GM19438 (cell line): ENCODE results near the gene KDM1B.
"Not testable (repeated sequence)": the region's sequence is repeated elsewhere in the genome, so short reads cannot be mapped to it uniquely, and the experiment has no call there.

Source experiments
- ATAC-seq: cut with Tn5 transposase; IDR thresholded peaks from one replicate; pipeline ENCODE4 v1.9.1; 2021; ENCODE audit warnings: low read depth; ENCODE audit not compliant: unreplicated experiment

Gene KDM1B

GRCh38 chr6:18226451-18227105 lies 71.4 kb downstream of the KDM1B start:
- ATAC-seq, result not testable (repeated sequence)

GRCh38 chr6:18227166-18227565 lies 71.9 kb downstream of the KDM1B start:
- not testable (repeated sequence) for ATAC-seq

- ATAC-seq, result not testable (repeated sequence)
These were observed 73.4 kb downstream of the KDM1B start for GRCh38 chr6:18228590-18228989.

GRCh38 chr6:18231856-18232255 lies 76.6 kb downstream of the KDM1B start:
- not testable (repeated sequence) for ATAC-seq

- ATAC-seq, result not testable (repeated sequence)
These were observed 78.5 kb downstream of the KDM1B start for GRCh38 chr6:18233770-18234169.

GRCh38 chr6:18234564-18234963 lies 79.3 kb downstream of the KDM1B start:
- ATAC-seq, result no peak

- no peak for ATAC-seq
These were observed 80.3 kb downstream of the KDM1B start for GRCh38 chr6:18235524-18235923.

GRCh38 chr6:18237167-18237566 lies 81.9 kb downstream of the KDM1B start:
- no peak for ATAC-seq

- ATAC-seq, result no peak
These were observed 85.0 kb downstream of the KDM1B start for GRCh38 chr6:18240230-18240629.

- ATAC-seq, result no peak
These were observed 86.2 kb downstream of the KDM1B start for GRCh38 chr6:18241208-18242038.

- no peak for ATAC-seq
These were observed 87.0 kb downstream of the KDM1B start for GRCh38 chr6:18242062-18242851.

- no peak for ATAC-seq
These were observed 88.2 kb downstream of the KDM1B start for GRCh38 chr6:18243302-18243893.

GRCh38 chr6:18244251-18244650 lies 89.0 kb downstream of the KDM1B start:
- no peak for ATAC-seq

- ATAC-seq, result no peak
These were observed 89.9 kb downstream of the KDM1B start for GRCh38 chr6:18245079-18245478.

- ATAC-seq, result no peak
These were observed 90.4 kb downstream of the KDM1B start for GRCh38 chr6:18245642-18246041.

- ATAC-seq, result no peak
These were observed 91.0 kb downstream of the KDM1B start for GRCh38 chr6:18246205-18246604.

GRCh38 chr6:18247002-18247401 lies 91.8 kb downstream of the KDM1B start:
- no peak for ATAC-seq

GRCh38 chr6:18248698-18249097 lies 93.5 kb downstream of the KDM1B start:
- ATAC-seq, result no peak

GRCh38 chr6:18249271-18249670 lies 94.0 kb downstream of the KDM1B start:
- ATAC-seq, result no peak

GRCh38 chr6:18253635-18254034 lies 98.4 kb downstream of the KDM1B start:
- ATAC-seq, result no peak

- ATAC-seq, result no peak
These were observed 99.6 kb downstream of the KDM1B start for GRCh38 chr6:18254793-18255192.
